Measurements from ENCODE around the gene KPNA4.
"Not testable (repeated sequence)": the region's sequence is repeated elsewhere in the genome, so short reads cannot be mapped to it uniquely, and the experiment has no call there.

Gene KPNA4

GRCh38 chr3:160565442-160566403 lies at the start of gene KPNA4:
TSS of gene KPNA4 (minus strand) at chr3:160565571. CDS start at chr3:160565282, 289 bp downstream.
- DNase-seq = peak; percentile 91 to 94

GRCh38 chr3:160613661-160614060 lies 48.3 kb upstream of the KPNA4 start:
- no peak for DNase-seq

- no peak for DNase-seq
Observed at GRCh38 chr3:160612386-160613075, 47.2 kb upstream of the KPNA4 start.

GRCh38 chr3:160611141-160611540 lies 45.8 kb upstream of the KPNA4 start:
- no peak for DNase-seq

GRCh38 chr3:160608870-160609269 lies 43.5 kb upstream of the KPNA4 start:
- no peak for DNase-seq

- DNase-seq = no peak
Observed at GRCh38 chr3:160607826-160608225, 42.5 kb upstream of the KPNA4 start.

- DNase-seq = no peak
Observed at GRCh38 chr3:160605315-160605714, 39.9 kb upstream of the KPNA4 start.

- DNase-seq = not testable (repeated sequence)
Observed at GRCh38 chr3:160603845-160604244, 38.5 kb upstream of the KPNA4 start.

GRCh38 chr3:160602259-160602658 lies 36.9 kb upstream of the KPNA4 start:
- no peak for DNase-seq

- no peak for DNase-seq
Observed at GRCh38 chr3:160601288-160601687, 35.9 kb upstream of the KPNA4 start.

GRCh38 chr3:160598865-160599264 lies 33.5 kb upstream of the KPNA4 start:
- no peak for DNase-seq

GRCh38 chr3:160588023-160588422 lies 22.7 kb upstream of the KPNA4 start:
- no peak for DNase-seq

GRCh38 chr3:160587105-160587504 lies 21.7 kb upstream of the KPNA4 start:
- no peak for DNase-seq

- no peak for DNase-seq
Observed at GRCh38 chr3:160586679-160587078, 21.3 kb upstream of the KPNA4 start.

- no peak for DNase-seq
Observed at GRCh38 chr3:160583451-160583850, 18.1 kb upstream of the KPNA4 start.

- no peak for DNase-seq
Observed at GRCh38 chr3:160580938-160581337, 15.6 kb upstream of the KPNA4 start.

GRCh38 chr3:160577556-160578195 lies 12.3 kb upstream of the KPNA4 start:
- no peak for DNase-seq

- DNase-seq = no peak
Observed at GRCh38 chr3:160577093-160577492, 11.7 kb upstream of the KPNA4 start.

- no peak for DNase-seq
Observed at GRCh38 chr3:160576621-160577020, 11.2 kb upstream of the KPNA4 start.

GRCh38 chr3:160575589-160575988 lies 10.2 kb upstream of the KPNA4 start:
- DNase-seq = no peak

GRCh38 chr3:160574636-160575035 lies 9.3 kb upstream of the KPNA4 start:
- no peak for DNase-seq

- not testable (repeated sequence) for DNase-seq
Observed at GRCh38 chr3:160573955-160574525, 8.7 kb upstream of the KPNA4 start.

All from NCI-H1930 (cell line).